C4-2B (cell line): Measurements from ENCODE around the gene TRIM60.
"Not testable (repeated sequence)": the region's sequence is repeated elsewhere in the genome, so short reads cannot be mapped to it uniquely, and the experiment has no call there.

Experiments
- CTCF ChIP-seq: fragments of 450-650 bp; conservative IDR thresholded peaks from 2 replicates; pipeline ENCODE4 v1.5.1; 2017; ENCODE audit warnings: mild to moderate bottlenecking
- ZFX ChIP-seq: fragments of 450-650 bp; IDR thresholded peaks from 2 replicates; pipeline ENCODE4 v1.6.1; 2017

- not testable (repeated sequence) for TF ChIP-seq CTCF, ZFX
Measured at GRCh38 chr4:164990786-164991185, 41.0 kb upstream of the TRIM60 start.
